Hematopoietic multipotent progenitor cell treated with erythropoietin and hydrocortisone succinate and interleukin-3 and kit ligand, for 8 days (in vitro differentiated cells): ENCODE results near the gene REPIN1.

Source experiments
- DNase-seq: peaks from one replicate; pipeline ENCODE4 v3.0.0-alpha.2; 2015

REPIN1 gene

DNA sequence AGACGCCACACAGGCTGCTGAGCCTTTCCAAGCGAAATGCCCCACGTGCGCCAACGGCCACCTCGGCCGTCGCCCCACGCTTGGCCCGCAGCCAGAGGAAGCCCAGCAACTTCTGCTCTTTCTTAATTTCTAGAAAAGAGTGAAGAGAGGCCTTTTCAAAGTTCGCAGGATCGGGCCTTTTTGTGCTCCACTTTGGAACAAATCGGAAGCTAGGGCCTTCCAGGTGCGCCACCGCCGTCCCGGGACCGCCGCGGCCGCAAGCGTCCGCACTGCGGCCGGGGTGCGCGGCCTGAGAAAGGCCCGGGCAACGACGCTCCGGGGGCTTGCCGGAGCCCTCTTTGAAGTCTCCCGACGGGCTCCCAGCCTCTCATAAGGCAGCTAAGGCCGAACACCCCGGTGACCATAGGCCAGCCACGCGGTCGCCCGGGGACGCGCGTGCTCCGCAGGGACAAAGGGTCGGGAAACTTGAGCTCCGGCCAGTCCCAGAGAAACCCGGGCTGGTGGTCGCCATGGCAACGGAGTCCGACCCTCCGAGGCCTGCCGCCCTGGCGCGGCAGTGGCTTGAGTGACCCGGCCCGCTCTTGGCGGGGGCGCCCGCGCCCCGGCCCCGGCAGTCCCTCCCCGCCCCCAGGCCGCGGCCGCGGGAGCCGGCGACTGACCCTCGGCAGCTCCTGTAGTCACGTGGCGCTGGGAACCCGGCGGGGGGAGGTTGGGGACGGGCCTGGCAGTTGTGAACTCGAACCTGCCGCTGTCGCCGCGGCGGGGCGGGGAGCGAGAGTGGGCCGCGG lies at the start of gene REPIN1:
REPIN1 (plus strand) TSS at position 727 of the 788 bp plus-strand sequence. CDS start 890 bp downstream, outside the sequence.
- peak; percentile 90 for DNase-seq

DNA sequence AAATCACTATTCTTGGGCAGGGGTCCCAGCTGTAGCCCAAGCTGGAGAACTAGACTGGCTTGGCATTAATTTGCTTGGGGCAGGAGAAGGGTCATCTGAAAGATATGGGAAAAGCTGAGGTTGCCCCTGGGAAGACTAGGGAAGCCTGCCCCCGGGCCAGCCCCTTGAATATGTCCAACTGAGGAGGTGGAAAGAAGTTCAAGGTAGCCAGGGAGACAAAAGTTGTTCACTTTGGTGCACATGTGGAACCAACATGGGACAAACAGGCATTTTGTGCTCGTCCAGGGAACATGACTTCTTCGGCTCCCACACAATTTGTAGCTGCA lies 46.9 kb upstream of the REPIN1 start:
- no peak for DNase-seq

DNA sequence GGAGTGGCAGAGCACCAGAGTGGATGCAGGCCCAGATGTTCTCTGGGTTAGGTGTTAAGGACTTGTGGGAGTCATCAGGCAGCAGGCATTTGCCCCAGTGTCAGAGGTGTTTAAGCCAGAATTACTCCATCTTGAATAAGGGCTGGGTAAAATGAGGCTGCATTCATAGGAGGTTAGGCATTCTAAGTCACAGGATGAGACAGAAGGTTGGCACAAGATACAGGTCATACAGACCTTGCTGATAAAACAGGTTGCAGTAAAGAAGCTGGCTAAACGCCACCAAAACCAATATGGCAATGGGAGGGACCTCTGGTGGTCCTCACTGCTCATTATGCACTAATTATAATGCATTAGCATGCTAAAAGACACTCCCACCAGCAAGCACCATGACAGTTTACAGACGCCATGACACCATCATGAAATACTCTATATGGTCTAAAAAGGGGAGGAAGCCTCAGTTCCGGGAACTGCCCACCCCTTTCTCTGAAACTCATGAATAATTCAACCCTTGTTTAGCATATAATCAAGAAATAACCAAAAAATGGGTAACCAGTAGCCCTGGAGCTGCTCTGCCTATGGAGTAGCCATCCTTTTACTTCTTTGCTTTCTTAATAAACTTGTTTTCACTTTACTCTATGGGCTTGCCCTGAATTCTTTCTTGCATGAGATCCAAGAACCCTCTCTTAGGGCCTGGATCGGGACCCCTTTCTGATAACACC lies 46.3 kb upstream of the REPIN1 start:
- peak; percentile 81 for DNase-seq

DNA sequence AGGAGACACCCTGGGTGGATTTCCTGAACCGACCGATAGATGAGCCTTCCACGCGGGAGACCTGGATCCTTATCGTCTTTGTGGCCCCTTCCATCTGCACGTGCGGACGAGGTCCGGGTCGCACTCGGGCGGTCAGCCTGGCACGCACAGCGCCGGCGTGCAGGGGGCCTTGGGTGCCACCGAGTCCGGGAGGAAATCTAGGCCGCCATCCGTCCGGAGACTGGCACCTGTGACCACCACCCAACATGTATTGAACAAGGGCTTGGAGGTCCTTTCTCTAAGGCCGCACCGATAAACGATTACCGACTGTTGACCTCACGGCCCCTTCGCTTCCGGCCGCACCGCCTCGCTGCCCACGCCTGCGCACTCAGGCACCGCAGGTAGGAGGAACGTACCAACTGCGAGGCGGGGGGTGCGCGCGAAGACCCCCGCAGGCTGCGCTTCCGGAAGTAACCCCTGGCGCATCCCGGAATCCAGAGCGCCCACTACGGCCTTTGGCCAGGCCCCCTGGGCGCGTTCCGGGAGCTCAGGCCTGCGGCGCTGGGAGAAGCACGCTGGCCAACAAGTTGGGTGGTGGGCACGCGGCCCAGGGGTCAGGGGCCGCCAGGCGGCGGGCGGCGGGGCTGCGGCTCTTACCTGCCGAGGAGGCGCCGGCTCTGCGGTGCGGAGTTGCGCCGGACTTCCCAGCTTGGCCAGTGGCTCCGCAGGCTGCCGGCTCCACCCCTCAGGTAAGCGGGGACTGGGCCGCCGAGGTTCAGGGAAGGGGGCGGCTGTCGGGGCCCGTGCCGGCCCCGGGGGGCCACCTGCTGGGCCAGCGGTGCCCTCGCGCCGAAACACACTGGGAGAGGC lies 45.6 kb upstream of the REPIN1 start, which contains the start of the genes ACTR3C and LRRC61:
ACTR3C (minus strand) TSS at position 713 of the 849 bp plus-strand sequence. CDS start 28,249 bp downstream, outside the sequence.
LRRC61 (plus strand) TSS at position 523 of the 849 bp plus-strand sequence. CDS start 13,507 bp downstream, outside the sequence.
- DNase-seq = peak; percentile 55

DNA sequence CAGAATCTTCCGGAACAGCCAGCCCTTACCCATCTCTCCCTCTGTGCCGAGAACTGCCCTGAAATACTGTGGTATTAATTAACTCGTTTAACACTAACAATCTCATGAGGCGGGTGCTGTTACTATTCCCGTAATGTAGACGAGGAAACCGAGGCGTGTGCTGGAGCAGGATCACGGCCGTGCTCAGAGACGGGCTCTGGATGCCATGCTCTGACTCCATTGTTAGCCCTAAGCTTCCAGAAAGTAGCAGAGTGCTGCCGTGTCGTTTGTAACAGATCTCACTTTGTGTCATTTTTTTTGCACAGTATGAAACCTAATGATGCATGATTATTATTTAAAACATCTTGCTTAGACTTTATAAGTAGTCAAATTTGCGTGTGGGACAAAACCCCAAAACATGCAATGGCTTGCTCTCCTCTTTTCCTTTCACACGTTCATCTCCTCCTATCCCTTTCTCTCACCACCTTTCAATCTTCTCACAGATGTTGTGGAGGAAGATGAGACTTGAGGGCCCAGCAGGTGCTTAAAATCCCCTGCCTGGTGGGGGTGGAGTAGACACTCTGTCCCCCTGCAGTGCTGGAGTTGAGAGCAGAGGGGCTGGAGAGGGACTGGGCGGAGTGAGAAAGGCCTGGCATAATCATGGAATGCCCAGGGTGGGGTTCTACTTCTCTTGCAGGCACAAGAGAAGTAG lies 44.8 kb upstream of the REPIN1 start:
- DNase-seq = peak; percentile 42

DNA sequence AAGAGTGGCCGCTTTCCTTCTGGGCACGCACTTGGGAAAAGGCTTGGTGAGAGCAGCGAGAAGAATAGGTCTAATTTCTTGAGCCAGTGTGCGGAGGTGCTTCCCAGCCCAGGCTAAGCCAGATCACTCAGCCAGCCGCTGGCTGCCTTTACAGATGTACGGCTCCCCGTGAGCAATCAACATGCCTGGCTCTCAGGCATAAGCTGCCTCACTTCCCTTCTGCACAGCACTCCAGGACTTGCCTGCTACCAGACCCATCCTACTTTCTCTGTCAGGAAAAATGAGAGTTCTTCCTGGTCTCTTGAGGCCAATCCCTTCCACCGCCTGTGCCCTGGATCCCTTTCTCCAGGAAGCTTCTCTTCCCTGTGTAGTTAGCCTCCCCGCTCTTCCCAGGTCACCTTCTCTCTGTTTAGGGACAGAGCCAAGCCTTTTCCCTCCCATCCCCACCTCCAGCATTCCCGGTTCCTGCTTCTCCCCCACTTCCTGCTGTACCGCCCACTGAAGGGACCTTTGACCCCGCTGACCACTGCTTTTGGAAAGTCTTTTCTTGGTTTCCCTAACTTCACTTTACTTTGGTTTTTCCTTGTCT lies 44.2 kb upstream of the REPIN1 start:
- no peak for DNase-seq

DNA sequence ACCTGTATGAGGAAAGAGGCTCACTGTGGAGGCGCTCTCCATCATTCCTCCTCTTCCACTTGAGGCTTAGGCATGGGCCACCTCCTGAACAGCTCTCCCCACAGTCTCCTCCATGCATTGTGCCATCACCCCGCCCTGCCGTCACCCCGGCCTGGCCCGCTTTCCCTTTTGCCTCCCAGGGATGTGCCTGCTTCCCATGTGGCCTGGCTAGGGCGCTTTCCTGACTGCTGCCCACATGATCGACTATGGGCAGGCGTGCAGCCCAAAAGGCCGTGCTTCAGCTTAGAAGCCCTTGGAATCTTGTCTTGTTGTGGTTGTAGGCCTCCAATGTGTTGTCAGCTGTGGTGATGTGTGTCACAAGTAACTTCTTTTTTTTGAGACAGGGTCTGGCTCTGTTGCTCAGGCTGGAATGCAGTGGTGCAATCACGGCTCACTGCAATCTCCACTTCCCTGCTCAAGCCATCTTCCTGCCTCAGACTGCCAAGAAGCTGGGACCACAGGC lies 43.5 kb upstream of the REPIN1 start:
- no peak for DNase-seq

DNA sequence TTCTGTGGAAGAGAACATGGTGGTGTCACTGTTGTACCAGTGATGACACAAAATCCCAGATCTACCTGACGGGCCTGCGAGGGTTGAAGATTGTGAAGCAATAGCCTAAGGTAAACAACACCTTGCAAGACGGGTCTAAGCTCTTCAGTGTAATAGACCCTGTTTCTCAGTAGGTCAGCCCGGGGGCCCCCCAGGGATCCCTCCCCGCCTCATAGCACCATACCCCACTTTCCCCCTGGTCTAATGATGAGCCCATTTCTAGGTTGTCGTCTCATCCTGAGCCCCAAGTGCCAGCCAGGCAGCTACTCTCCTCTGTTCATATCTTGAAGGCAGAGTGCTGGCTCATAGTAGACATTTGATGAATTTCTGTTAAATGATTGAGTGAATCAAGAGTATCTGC lies 42.7 kb upstream of the REPIN1 start:
- no peak for DNase-seq

DNA sequence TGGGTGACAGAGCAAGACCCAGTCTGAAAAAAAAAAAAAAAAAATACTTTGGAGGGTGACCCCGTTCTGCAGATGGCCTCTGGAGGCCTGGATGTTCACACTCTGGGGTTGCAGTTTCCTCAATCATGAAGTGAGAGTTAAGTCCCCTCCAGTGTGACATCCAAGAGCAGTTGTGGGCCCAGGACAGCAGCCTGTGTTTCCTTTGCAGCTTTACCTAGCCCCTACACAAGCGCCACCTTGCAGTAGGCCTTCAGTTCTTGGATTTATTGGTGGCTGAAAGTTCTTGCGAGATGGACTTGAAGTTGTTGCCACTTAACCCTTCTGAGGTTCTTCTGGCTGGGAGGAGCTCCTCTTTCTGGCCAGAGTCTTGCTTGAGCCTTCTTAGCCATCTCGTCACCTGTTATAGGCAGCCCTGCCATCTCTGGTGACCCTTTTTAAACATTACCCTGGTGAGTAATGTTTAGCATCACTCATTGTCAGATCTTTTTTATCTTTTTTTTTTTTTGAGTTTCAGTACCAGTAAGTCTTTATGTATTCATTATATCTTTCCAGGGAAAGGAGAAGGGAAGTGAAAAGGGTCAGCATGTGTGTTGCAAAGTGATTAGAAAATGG lies 41.9 kb upstream of the REPIN1 start:
- no peak for DNase-seq

DNA sequence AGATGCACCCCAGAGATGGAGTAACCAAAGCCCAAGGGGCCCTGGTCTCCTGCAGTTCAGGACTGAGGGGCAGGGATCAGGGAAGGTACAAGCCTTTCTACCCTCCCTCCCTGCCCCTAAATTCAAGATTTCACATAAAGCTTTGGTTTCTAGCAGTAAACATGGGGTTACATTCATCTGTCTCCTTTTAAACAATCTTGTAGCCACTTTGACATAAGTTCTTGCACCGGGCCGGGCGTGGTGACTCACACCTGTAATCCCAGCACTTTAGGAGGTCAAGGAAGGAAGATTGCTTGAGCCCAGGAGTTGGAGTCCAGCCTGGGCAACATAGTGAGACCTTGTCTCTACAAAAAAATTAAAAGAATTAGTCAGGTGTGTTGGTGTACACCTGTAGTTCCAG lies 41.3 kb upstream of the REPIN1 start:
- DNase-seq = no peak

DNA sequence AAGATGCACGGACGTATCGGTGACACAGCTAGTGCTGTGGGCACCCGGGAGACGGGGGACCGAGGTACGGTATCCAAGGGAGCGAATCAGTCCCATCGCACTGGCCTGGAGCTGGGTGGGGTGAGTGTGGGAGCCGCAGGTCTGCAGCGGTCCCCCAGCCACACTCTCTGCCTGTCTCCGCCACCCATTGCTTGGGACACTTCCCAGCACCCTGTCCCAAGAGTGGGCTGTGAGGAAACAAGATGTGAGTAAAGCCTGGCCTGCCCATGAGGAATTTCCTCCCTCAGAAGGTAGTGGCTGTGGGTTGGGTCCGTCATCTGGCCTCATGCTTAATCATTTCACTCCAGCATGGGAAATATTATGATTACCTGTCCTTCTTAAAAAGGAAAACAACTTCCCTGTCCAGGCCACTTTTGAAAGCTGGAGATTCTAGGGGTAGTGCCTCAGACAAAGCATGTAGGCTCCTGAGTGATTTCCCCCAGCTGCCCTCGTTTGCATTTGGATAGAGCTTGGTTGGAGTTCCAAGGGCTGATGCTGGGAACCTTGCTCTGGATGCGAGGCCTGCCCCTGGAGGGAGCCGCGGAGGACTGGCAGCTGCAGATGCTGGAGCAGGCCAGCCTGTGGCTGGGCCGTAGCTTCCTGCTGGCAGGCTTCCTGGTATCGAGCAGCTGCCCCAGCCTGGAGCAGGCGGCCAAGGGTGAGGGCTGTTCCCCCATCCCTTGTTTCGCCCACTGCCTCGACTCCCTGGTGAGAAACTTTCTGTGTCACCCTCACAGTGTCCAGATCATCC lies 39.1 kb upstream of the REPIN1 start:
- DNase-seq = no peak

DNA sequence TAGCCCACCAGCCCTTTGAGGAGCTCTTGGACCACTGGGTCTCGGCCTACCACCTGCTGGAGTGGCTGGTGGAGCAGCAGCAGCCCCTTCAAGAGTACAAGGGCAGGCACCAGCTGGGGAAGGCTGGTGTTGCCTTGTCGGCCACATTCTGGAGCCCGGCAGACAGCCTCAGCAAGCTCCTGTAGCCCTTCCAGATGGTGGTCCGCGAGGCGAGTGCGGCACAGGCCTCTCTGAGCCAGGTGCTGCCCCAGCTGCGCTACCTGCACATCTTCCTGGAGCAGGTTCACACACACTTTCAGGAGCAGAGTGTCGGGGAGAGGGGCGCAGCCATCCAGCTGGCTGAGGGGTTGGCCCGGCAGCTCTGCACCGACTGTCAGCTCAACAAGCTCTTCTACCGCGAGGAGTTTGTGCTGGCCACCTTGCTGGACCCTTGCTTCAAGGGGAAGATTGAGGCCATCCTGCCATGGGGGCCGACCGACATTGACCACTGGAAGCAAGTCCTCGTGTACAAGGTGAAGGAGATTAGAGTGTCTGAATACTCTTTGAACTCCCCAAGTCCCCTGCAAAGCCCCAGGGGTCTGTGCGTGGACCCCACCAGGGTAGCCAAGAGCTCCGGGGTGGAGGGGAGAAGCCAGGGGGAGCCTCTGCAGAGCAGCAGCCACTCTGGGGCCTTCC lies 38.3 kb upstream of the REPIN1 start:
- no peak for DNase-seq

DNA sequence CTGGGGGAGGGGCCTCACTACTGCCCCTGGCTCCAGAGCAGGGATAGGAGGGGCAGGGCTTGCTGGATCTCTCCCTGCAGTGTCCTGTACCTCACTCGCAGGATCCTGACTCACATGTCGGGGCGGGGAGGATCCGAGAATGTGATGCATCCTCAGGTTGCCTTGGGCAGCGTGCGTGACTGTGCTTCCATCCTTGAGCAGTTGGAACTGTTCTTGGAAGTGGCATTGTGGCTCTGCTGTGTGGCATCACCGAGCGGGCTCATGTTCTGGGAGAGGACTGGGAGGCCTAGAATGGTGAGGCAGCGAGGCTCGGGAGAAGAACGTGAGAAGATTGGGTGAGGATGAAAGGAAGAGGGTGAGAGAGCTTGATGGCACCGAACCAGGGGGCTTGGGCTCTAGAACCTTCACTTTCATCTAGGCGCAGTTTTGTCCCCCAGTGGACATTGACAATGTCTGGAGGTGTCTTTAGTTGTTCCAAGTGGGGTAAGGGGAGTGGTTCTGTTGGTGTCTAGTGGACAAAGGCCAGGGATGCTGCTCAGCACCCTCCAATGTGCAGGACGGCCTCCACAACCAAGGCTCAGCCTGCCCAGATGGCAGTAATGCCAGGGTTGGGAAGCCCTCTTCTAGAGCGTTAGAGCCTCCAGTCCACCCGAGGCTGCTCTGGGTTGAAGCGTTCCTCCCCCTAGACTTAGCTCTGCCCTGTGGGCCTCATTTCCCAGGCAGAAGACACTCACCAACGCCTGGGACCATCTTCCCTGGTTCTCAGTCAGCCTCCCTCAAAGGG lies 35.6 kb upstream of the REPIN1 start:
- no peak for DNase-seq

DNA sequence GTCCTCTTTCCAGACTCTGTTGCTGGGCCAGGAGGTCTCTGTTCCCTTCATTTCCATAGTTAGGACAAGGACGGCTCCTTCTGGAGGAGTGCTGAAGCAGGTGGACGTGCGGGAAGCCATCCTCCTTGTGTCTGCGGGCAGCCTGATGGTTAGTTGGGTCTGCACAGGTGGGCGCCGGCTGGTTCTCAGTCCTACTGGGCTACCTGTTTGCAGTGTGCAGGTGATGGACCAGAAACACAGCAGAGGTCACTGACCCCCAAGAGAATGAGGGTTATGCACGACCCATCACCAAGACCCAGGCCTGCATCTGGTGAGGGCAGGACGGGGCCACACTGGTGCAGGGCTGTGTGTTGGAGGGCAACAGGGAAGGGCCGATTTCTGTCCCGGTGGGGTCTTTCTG lies 35.0 kb upstream of the REPIN1 start:
- DNase-seq = no peak

DNA sequence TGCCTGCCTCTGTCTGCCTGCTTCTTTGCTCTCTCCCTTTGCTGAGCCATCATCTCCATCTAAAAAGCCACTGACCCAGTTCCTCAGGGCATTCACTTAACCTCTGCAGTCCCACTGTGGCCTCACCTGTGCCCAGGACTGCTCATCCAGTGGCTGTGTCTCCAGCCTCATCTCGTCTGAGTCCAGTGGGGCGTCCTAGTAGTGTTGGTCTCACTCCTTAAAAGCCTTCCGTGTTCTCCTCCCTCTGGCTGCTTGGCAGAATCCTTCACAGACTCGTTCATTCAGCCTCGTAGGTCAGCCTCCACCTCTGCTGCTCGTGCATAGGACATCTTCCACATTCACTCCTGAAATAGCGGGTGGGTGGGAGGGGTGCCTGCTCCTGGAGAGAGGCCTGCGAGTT lies 34.5 kb upstream of the REPIN1 start:
- no peak for DNase-seq

DNA sequence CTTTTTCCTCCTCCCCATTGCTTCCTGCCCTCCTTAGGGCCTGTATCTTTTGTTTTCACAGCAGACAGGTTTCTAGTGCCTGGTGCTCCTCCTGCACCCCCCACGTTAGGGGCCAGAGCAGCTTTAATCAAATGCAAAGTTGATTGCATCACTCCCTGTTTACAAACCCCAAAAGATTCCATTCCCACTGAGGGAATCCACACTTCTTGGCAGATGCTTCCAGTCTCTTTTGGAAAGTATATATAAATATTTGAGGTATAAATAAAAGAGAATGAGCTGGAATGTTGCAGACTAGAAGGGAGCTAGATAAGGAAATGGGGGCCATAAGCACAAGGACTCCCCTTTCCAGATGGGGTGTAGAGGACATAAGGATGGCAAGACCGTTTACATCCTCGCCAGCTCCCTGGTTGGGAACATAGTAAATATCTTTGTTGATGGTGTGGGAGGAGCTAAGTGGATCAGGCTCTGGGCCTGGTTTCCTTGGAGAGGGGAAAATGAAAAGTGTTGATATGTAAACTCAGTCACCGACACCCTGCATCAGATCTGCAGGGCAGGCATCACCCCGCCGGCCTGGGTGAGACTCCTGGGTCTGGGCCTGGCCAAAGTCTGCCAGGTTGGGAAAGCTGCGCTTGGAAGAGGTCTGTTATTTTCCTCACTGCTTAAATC lies 33.4 kb upstream of the REPIN1 start:
- no peak for DNase-seq

DNA sequence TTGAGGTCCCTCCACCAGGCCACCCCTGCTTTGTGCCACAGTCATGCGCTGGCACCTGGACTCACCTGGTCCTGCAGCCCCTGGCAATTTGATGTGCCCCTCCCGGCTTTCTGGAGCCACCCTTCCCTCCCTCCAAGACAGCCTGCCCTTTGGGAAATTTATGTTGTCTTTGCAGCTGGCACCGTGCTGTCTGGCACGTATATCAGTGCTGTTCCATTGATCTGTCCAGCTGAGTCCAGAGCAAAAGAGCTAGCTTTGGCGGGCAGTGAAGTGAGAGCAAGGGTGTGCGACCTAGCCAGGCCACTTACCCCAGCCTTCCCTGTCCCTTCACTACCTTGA lies 32.9 kb upstream of the REPIN1 start:
- DNase-seq = no peak

DNA sequence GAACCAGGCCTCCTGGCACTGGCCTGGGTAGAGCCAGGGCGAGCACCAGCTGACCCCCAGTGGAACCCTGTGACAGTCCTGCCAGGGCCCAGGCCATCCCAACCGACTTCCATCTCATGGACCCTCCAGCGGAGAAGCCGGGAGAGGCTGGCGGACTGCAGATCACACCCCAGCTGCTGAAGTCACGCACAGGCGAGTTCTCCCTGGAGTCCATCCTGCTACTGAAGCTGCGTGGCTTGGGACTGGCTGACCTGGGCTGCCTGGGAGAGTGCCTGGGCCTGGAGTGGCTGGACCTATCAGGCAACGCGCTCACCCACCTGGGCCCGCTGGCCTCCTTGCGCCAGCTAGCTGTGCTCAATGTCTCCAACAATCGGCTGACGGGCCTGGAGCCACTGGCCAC lies 31.9 kb upstream of the REPIN1 start:
- no peak for DNase-seq

DNA sequence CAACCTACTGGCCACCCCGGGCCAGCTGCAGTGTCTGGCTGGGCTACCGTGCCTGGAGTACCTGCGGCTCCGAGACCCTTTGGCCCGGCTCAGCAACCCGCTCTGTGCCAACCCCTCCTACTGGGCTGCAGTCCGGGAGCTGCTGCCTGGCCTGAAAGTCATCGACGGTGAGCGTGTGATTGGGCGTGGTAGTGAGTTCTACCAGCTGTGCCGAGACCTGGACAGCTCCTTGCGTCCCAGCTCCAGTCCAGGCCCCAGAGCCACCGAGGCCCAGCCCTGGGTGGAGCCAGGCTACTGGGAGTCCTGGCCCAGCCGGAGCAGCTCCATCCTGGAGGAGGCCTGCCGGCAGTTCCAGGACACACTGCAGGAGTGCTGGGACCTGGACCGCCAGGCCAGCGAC lies 31.4 kb upstream of the REPIN1 start:
- no peak for DNase-seq
